Endothelial cell of umbilical vein (primary cell): ENCODE data around the gene SPTSSB. TPM values are rescaled to one million over a fixed set of nuclear protein-coding genes. Genes with fewer than 3 reads are reported as not detected.

Source experiments
- BruUV-seq: library from RNA; stranded (reverse); fragments of 400-500 nt; replicated peaks from 2 replicates; lab custom pipeline; 2021; lab: Mats Ljungman, UMichigan
- CTCF ChIA-PET: fragments of 300-600, 350-600 bp; sonication (Branson Sonifier 250); formaldehyde crosslinking; loops from one replicate; lab custom pipeline; 2021; ENCODE audit warnings: antibody characterized with exemption, inconsistent platforms; lab: Charles Lee
- POLR2A ChIA-PET: fragments of 300-600, 350-600 bp; sonication (Branson Sonifier 250); formaldehyde crosslinking; loops from one replicate; lab custom pipeline; 2021; ENCODE audit warnings: antibody characterized with exemption, inconsistent platforms; lab: Charles Lee
- DNase-seq: peaks from one replicate; pipeline ENCODE4 v3.0.0-alpha.2; 2011; ENCODE audit warnings: low read depth, low spot score
- FAIRE-seq: peaks from 2 replicates; lab custom pipeline; 2011; peaks lifted over from hg19 to GRCh38; lab: Jason Lieb, UNC
- H2AFZ ChIP-seq: 2 replicates; pipeline ENCODE4 v1.6.0; 2012; ENCODE audit warnings: low read depth, low read length, control low read depth, inconsistent platforms
- H3K27ac ChIP-seq: 2 replicates; pipeline ENCODE4 v1.5.1; 2011; ENCODE audit warnings: low read depth, mild to moderate bottlenecking, control low read depth, low read length, moderate library complexity; ENCODE audit not compliant: insufficient read depth
- H3K27me3 ChIP-seq, 2 experiments: 2 replicates each; pipeline versions ENCODE4 v1.6.0 to v1.6.1; 2011; ENCODE audit warnings: low read length in 2 of 2, mixed read lengths in 1 of 2; ENCODE audit not compliant: control insufficient read depth in 2 of 2, insufficient read depth in 2 of 2
- H3K36me3 ChIP-seq, 2 experiments: 2 replicates in 1 of 2; 3 replicates in 1 of 2; pipeline ENCODE4 v1.5.1; 2011; ENCODE audit warnings: low read length in 2 of 2, mild to moderate bottlenecking in 1 of 2, moderate library complexity in 1 of 2; ENCODE audit not compliant: control insufficient read depth in 2 of 2, insufficient read depth in 2 of 2; ENCODE audit errors: extremely low read depth in 1 of 2
- H3K4me1 ChIP-seq: 3 replicates; pipeline ENCODE4 v1.5.1; 2011; ENCODE audit warnings: mild to moderate bottlenecking, low read length; ENCODE audit not compliant: control insufficient read depth, insufficient read depth; ENCODE audit errors: extremely low read depth
- H3K4me2 ChIP-seq: 2 replicates; pipeline ENCODE4 v1.6.1; 2011; ENCODE audit warnings: low read length, control low read depth, mixed read lengths; ENCODE audit not compliant: insufficient read depth
- H3K4me3 ChIP-seq, 3 experiments: fragments of 200-600 bp in 1 of 3; sonication (generic), shearing (Covaris generic) in 1 of 3; replicated peaks in 1 of 3; 2 replicates each; pipeline ENCODE4 v1.5.1; 2011 to 2016; ENCODE audit warnings: control low read depth in 3 of 3, low read length in 3 of 3, mild to moderate bottlenecking in 2 of 3, inconsistent platforms in 1 of 3, low read depth in 1 of 3, moderate library complexity in 1 of 3; ENCODE audit not compliant: insufficient read depth in 1 of 3
- H3K79me2 ChIP-seq: 2 replicates; pipeline ENCODE4 v1.6.0; 2012; ENCODE audit warnings: low read length, inconsistent platforms; ENCODE audit not compliant: control insufficient read depth, insufficient read depth
- H3K9ac ChIP-seq: replicated peaks from 2 replicates; pipeline ENCODE3; 2011; ENCODE audit warnings: low read length, control low read depth; ENCODE audit not compliant: insufficient read depth; ENCODE audit errors: extremely low read depth
- H3K9me1 ChIP-seq: replicated peaks from 3 replicates; pipeline ENCODE4 v1.6.0; 2011; ENCODE audit warnings: mild to moderate bottlenecking, low read length; ENCODE audit not compliant: control insufficient read depth, insufficient read depth; ENCODE audit errors: extremely low read depth
- H3K9me3 ChIP-seq: replicated peaks from 2 replicates; pipeline ENCODE4 v1.5.1; 2012; ENCODE audit warnings: low read length, inconsistent platforms; ENCODE audit not compliant: control insufficient read depth, insufficient read depth
- H4K20me1 ChIP-seq: replicated peaks from 2 replicates; pipeline ENCODE3; 2011; ENCODE audit warnings: mild to moderate bottlenecking, low read length; ENCODE audit not compliant: control insufficient read depth, insufficient read depth; ENCODE audit errors: extremely low read depth
- CTCF ChIP-seq, 2 donors: IDR thresholded peaks; 1 replicate in 1 of 2; 2 replicates in 1 of 2; pipeline ENCODE4 v1.5.1; 2011; ENCODE audit warnings: low read length in 2 of 2, mild to moderate bottlenecking in 2 of 2, moderate library complexity in 2 of 2, control low read depth in 1 of 2, inconsistent platforms in 1 of 2, low read depth in 1 of 2; ENCODE audit not compliant: insufficient read depth in 1 of 2; ENCODE audit errors: extremely low read depth in 1 of 2
- EZH2 ChIP-seq: IDR thresholded peaks from 2 replicates; pipeline ENCODE4 v1.6.1; 2012; ENCODE audit warnings: borderline replicate concordance, low read depth, mild to moderate bottlenecking, moderate library complexity, low read length, inconsistent platforms; ENCODE audit not compliant: severe bottlenecking
- FOS ChIP-seq: IDR thresholded peaks from 2 replicates; pipeline ENCODE4 v1.6.1; 2011; ENCODE audit warnings: mild to moderate bottlenecking, low read length, moderate library complexity, borderline replicate concordance; ENCODE audit not compliant: insufficient read depth
- GATA2 ChIP-seq: IDR thresholded peaks from 2 replicates; pipeline ENCODE4 v1.7.0; 2011; ENCODE audit warnings: low read depth, mild to moderate bottlenecking, moderate library complexity, mixed read lengths, low read length; ENCODE audit not compliant: insufficient read length, insufficient read depth
- JUN ChIP-seq: IDR thresholded peaks from 2 replicates; pipeline ENCODE4 v1.6.1; 2011; ENCODE audit warnings: borderline replicate concordance, low read depth; ENCODE audit not compliant: insufficient read length, insufficient read depth
- MAX ChIP-seq: IDR thresholded peaks from 2 replicates; pipeline ENCODE4 v1.6.1; 2011; ENCODE audit not compliant: insufficient read depth, insufficient read length
- MYC ChIP-seq: IDR thresholded peaks from one replicate; pipeline ENCODE4 v1.6.1; 2011; ENCODE audit warnings: mild to moderate bottlenecking, low read depth, low read length
- POLR2A ChIP-seq: IDR thresholded peaks from 2 replicates; pipeline ENCODE4 v1.6.1; 2012; ENCODE audit warnings: low read depth, mild to moderate bottlenecking, control low read depth, low read length
- POLR2AphosphoS5 ChIP-seq: IDR thresholded peaks from 2 replicates; pipeline ENCODE4 v1.6.1; 2012; ENCODE audit warnings: low read depth, mild to moderate bottlenecking, control low read depth, low read length, moderate library complexity; ENCODE audit not compliant: insufficient read depth
- dilution Hi-C: fragments of 300-500 bp; cut with MboI; formaldehyde crosslinking; loops from one replicate; pipeline ENCODE4 v1.15.0; 2019; ENCODE audit warnings: low sequenced_read_pairs; ENCODE audit not compliant: extremely low pct_ligation_motif_present
- intact Hi-C: fragments of 100-400 bp; cut with micrococcal nuclease; formaldehyde crosslinking; loops from one replicate; pipeline ENCODE4 v1.10.0; 2022
- polyA plus RNA-seq, 4 experiments: library from polyadenylated mRNA; depleted of rRNA in 3 of 4; stranded (reverse) in 3 of 4; unstranded in 1 of 4; fragments of >200 nt; gene quantifications; 2 replicates each; pipeline versions ENCODE4 v1.2.1 to v1.2.3, GENCODE V29; 2011 to 2012; ENCODE audit warnings: missing spikeins in 1 of 4
- total RNA-seq: library from RNA; stranded (reverse); gene quantifications from 2 replicates; pipeline ENCODE4 v1.2.3, GENCODE V29; 2021

Gene SPTSSB
- total and polyA plus RNA-seq, 2 donors (not counting 3 experiments of a cell fraction or from before 2014, with no cell fraction given) = not detected

- Histone ChIP-seq H3K27me3 (no peaks in the 10 kb centered on the region), H4K20me1 (no peaks in the 10 kb centered on the region), H3K36me3 (no peaks in the 10 kb centered on the region), H3K4me1 (no peaks in the 10 kb centered on the region), H3K27ac (no peak overlapping the region), H3K9me3 (no peaks in the 10 kb centered on the region), H2AFZ (no peak overlapping the region), H3K4me2 (no peak overlapping the region), H3K9me1 (no peaks in the 10 kb centered on the region), H3K9ac (no peak overlapping the region), H3K79me2 (no peaks in the 10 kb centered on the region), H3K4me3 (no peak overlapping the region)
- DNase-seq (no peak), FAIRE-seq (peak; percentile 12)
- intact Hi-C loops = no loop called here
- POLR2A ChIA-PET = no interaction called here
- CTCF ChIA-PET = interaction anchor here (0.8 to 1.5 kb wide), 4 partner anchors 9 to 29 kb away, joined by 3 to 6 read pairs (median 3); partner anchors contain the start of gene SPTSSB
- dilution Hi-C loops = no loop called here
- BruUV-seq = no TSS peak
- TF ChIP-seq FOS (no peak), POLR2AphosphoS5 (no peak), EZH2 (no peak), MYC (no peak), POLR2A (no peak), JUN (no peak), GATA2 (no peak), MAX (no peak), CTCF (IDR thresholded peaks at IDR 0.05; ENCODE audit: extremely low read depth in 1 of 2, insufficient read depth in 1 of 2, low read depth in 1 of 2, low read length in 2 of 2) (no peak)
These were observed 30.1 kb upstream of the SPTSSB start for GRCh38 chr3:161401389-161401788.
